ENCODE measurements around the gene THUMPD2.

The THUMPD2 gene

DNA sequence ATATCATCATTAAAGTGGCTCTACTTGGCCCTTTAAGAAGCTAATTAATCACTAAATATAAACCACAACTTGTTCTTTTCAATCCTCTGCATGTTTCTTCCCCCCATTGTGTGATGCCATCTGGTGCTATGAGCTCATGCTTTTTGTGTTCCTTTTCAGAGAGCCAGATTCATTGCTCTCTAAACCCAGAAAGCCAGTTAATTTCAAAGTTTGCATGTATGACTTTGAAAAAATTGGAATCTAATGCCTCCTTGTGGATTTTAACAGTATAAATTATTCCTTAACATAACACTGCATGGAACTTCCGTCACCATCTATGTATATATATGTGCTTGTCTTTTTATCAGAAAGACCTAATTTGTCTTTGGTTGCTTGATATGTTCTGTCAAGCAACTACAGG is 82.2 kb downstream of the THUMPD2 start:
- in situ Hi-C loops (cut with MboI; ENCODE audit: low pct_unique_long_range_greater_than_20kb, low sequenced_read_pairs, unreplicated experiment), result no loop called here
- TF ChIP-seq, protein P1, sequence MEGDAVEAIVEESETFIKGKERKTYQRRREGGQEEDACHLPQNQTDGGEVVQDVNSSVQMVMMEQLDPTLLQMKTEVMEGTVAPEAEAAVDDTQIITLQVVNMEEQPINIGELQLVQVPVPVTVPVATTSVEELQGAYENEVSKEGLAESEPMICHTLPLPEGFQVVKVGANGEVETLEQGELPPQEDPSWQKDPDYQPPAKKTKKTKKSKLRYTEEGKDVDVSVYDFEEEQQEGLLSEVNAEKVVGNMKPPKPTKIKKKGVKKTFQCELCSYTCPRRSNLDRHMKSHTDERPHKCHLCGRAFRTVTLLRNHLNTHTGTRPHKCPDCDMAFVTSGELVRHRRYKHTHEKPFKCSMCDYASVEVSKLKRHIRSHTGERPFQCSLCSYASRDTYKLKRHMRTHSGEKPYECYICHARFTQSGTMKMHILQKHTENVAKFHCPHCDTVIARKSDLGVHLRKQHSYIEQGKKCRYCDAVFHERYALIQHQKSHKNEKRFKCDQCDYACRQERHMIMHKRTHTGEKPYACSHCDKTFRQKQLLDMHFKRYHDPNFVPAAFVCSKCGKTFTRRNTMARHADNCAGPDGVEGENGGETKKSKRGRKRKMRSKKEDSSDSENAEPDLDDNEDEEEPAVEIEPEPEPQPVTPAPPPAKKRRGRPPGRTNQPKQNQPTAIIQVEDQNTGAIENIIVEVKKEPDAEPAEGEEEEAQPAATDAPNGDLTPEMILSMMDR (IDR thresholded peaks at IDR 0.05; ENCODE audit: extremely low read depth, insufficient read depth, missing control alignments), result no peak
- no peak for DNase-seq (ENCODE audit: low spot score)

DNA sequence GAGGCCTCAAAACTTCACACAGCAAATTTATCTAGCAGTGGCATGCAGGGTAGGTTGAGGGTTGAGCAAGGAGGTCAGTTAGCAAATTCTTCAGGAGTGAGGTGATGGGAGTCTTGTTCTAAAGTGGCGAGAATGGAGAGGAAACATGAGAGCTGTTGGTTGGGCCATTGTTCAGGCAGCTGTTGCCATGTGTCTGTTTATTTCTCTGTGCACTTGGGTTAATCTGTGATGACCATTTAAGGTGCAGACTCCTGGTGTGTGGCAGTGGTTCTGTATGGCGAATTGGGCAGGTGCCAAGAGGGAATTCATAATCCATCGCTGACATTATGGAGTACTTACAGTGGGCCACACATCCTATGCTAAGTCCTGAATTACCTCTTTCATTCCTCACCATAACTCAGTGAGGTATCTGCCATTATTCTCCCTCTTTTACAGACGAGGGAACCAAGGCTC is 82.9 kb downstream of the THUMPD2 start:
- no peak for DNase-seq (ENCODE audit: low spot score)
- TF ChIP-seq, protein P1 (IDR thresholded peaks at IDR 0.05; ENCODE audit: extremely low read depth, insufficient read depth, missing control alignments), result no peak
- in situ Hi-C loops (cut with MboI; ENCODE audit: low pct_unique_long_range_greater_than_20kb, low sequenced_read_pairs, unreplicated experiment), result no loop called here

DNA sequence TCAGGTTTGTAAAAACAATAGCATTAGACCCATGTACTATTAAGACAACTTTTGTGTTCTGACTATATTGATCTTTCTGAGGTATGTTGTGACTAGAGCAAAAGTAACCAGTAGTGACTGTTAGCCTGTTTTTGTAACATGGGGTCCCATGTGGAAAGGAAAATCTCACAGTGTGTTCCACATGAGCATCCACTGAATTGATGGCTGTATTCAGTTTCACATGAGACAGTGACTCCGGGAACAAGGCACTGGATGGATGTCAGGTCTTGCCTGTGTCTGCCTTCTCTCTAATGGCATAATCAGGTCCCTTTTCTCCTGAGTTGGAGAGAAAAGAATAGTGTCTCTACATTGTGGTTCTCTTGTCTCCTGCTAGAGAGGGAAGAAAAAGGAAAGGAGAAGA is 85.8 kb downstream of the THUMPD2 start:
- TF ChIP-seq, protein P1 (IDR thresholded peaks at IDR 0.05; ENCODE audit: extremely low read depth, insufficient read depth, missing control alignments), result no peak
- DNase-seq (ENCODE audit: low spot score), result no peak
- in situ Hi-C loops (cut with MboI; ENCODE audit: low pct_unique_long_range_greater_than_20kb, low sequenced_read_pairs, unreplicated experiment), result no loop called here

DNA sequence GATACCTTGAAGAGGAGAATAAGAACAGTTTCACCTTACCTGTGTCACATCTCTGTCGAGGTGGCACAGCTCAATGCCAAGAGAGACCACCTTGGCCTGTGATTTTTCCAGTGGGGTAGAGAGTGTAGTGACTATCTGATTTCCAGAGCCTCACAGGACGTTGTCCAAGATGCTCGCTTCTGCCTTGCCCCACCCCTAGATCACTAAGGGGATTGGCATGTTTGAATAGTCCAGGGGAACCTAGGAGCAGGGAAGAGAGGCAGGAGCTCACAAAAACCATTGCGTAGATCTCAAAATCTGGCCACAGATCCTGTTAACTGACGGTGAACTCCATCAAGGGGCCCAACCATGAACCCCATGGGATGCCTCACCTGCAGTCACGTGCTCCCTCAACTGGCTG is 89.2 kb downstream of the THUMPD2 start:
- in situ Hi-C loops (cut with MboI; ENCODE audit: low pct_unique_long_range_greater_than_20kb, low sequenced_read_pairs, unreplicated experiment), result no loop called here
- TF ChIP-seq, protein P1 (IDR thresholded peaks at IDR 0.05; ENCODE audit: extremely low read depth, insufficient read depth, missing control alignments), result no peak
- DNase-seq (ENCODE audit: low spot score), result no peak

DNA sequence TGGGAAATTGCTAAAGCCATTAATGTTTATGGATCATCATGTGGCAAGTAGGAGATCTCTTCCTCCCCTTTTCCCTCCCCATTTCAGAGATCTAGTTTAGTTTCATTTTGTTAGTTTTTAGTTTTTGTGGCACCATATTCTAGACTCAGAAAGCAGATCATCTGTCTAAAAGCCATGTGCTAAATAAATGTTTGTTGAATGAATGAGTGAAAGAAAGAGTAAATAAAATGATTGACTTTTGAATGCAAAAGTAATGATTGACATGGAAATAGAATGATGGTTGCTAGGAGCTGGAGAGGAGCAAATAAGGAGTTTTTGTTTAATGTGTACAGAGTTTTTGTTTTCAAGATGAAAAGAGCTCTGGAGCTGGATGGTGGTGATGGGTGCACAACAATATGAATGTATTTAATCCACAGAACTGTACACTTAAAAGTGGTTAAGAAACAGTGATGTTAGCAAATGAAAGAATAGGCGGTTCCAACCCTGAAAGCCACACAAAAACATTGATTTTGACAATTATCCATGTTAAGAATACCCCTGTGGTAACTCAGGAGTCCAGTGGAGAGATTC is 89.7 kb downstream of the THUMPD2 start:
- no peak for DNase-seq (ENCODE audit: low spot score)
- in situ Hi-C loops (cut with MboI; ENCODE audit: low pct_unique_long_range_greater_than_20kb, low sequenced_read_pairs, unreplicated experiment), result no loop called here
- TF ChIP-seq, protein P1 (IDR thresholded peaks at IDR 0.05; ENCODE audit: extremely low read depth, insufficient read depth, missing control alignments), result no peak

DNA sequence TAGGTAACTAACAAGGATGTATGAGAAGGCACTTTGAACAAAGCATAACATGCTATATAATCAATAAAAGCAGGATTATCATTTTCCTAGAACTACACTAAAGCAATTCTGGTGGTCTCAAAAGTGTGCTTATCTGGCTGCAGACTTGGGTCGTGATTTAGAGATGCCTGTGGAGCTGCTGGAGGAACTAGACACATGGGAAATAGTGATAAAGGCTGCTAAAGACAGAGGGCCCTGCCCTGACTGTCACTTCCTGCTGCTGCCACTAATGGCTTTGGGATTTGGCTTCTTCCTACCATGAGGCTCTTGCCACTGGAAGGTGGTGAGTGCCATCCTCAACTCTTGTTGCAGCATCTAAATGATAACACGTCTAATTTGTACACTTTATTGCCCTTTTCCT is 90.9 kb downstream of the THUMPD2 start:
- in situ Hi-C loops (cut with MboI; ENCODE audit: low pct_unique_long_range_greater_than_20kb, low sequenced_read_pairs, unreplicated experiment), result no loop called here
- DNase-seq (ENCODE audit: low spot score), result no peak
- TF ChIP-seq, protein P1 (IDR thresholded peaks at IDR 0.05; ENCODE audit: extremely low read depth, insufficient read depth, missing control alignments), result no peak

All from GM13977 (cell line).